HepG2 (cell line): ENCODE results near the gene TRPT1. TPM values are rescaled to one million over a fixed set of nuclear protein-coding genes. Genes with fewer than 3 reads are reported as not detected.
A peak's percentile ranks its signal among the peaks of the same experiment; 100 is the strongest.

ENCODE experiments used
- ADNP ChIP-seq: sonication (generic); formaldehyde crosslinking; IDR thresholded peaks from 2 replicates; pipeline ENCODE4 v1.4.0; 2020; ENCODE audit warnings: missing genetic modification reagents
- IKZF4 ChIP-seq: sonication (generic); formaldehyde crosslinking; IDR thresholded peaks from 2 replicates; pipeline ENCODE4 v1.5.1; 2020; ENCODE audit warnings: borderline replicate concordance, mild to moderate bottlenecking, low read depth, missing genetic modification reagents; ENCODE audit errors: not compliant biosample characterization
- KDM5B ChIP-seq: sonication (generic); formaldehyde crosslinking; IDR thresholded peaks from 2 replicates; pipeline ENCODE4 v1.4.0; 2020; ENCODE audit warnings: missing genetic modification reagents, mild to moderate bottlenecking, borderline replicate concordance
- KLF6 ChIP-seq: IDR thresholded peaks from 2 replicates; pipeline ENCODE4 v1.8.0; 2016; ENCODE audit warnings: missing biosample characterization, missing genetic modification reagents
- NR1H2 ChIP-seq: sonication (generic); formaldehyde crosslinking; IDR thresholded peaks from 2 replicates; pipeline ENCODE4 v1.8.1; 2022; ENCODE audit warnings: low read depth, missing genetic modification reagents, borderline replicate concordance
- PRDM10 ChIP-seq: sonication (generic); formaldehyde crosslinking; IDR thresholded peaks from 2 replicates; pipeline ENCODE4 v1.4.0; 2020; ENCODE audit warnings: low read depth, missing genetic modification reagents
- RBFOX2 ChIP-seq: fragments of 200-400 bp; formaldehyde crosslinking; IDR thresholded peaks from 2 replicates; pipeline ENCODE4 v1.6.1; 2017; ENCODE audit warnings: low read depth, mild to moderate bottlenecking, low read length
- STAT5B ChIP-seq: sonication (generic); formaldehyde crosslinking; IDR thresholded peaks from 2 replicates; pipeline ENCODE4 v1.4.0; 2020; ENCODE audit warnings: missing genetic modification reagents
- TBX3 ChIP-seq: fragments of 450-650 bp; IDR thresholded peaks from 2 replicates; pipeline ENCODE4 v1.6.1; 2017; ENCODE audit warnings: antibody characterized with exemption, mild to moderate bottlenecking, inconsistent platforms, borderline replicate concordance
- TRIM24 ChIP-seq: sonication (generic); formaldehyde crosslinking; IDR thresholded peaks from 2 replicates; pipeline ENCODE4 v1.8.0; 2022; ENCODE audit warnings: mild to moderate bottlenecking, missing genetic modification reagents
- ZNF329 ChIP-seq: sonication (generic); formaldehyde crosslinking; IDR thresholded peaks from 2 replicates; pipeline ENCODE4 v1.9.0; 2021; ENCODE audit warnings: low read depth, mild to moderate bottlenecking, missing genetic modification reagents
- ZNF337 ChIP-seq: sonication (generic); formaldehyde crosslinking; IDR thresholded peaks from 2 replicates; pipeline ENCODE4 v1.5.1; 2020; ENCODE audit warnings: missing genetic modification reagents, low read depth, mild to moderate bottlenecking, borderline replicate concordance
- ZNF350 ChIP-seq: sonication (generic); formaldehyde crosslinking; IDR thresholded peaks from 2 replicates; pipeline ENCODE4 v1.4.0; 2020; ENCODE audit warnings: mild to moderate bottlenecking, low read depth, missing genetic modification reagents, borderline replicate concordance
- ZNF574 ChIP-seq: sonication (generic); formaldehyde crosslinking; IDR thresholded peaks from 2 replicates; pipeline ENCODE4 v1.4.0; 2020; ENCODE audit warnings: missing genetic modification reagents
- ZNF644 ChIP-seq: IDR thresholded peaks from 2 replicates; pipeline ENCODE4 v1.6.1; 2016; ENCODE audit warnings: low read depth
- ZNF761 ChIP-seq: sonication (generic); formaldehyde crosslinking; conservative IDR thresholded peaks from 2 replicates; pipeline ENCODE4 v1.4.0; 2020; ENCODE audit warnings: mild to moderate bottlenecking, missing genetic modification reagents
- ZNF883 ChIP-seq: sonication (generic); formaldehyde crosslinking; IDR thresholded peaks from 2 replicates; pipeline ENCODE4 v1.5.1; 2020; ENCODE audit warnings: mild to moderate bottlenecking, missing genetic modification reagents; ENCODE audit errors: not compliant biosample characterization
- ZSCAN5A ChIP-seq: sonication (generic); formaldehyde crosslinking; IDR thresholded peaks from 2 replicates; pipeline ENCODE4 v1.8.0; 2022; ENCODE audit warnings: mild to moderate bottlenecking, missing genetic modification reagents, borderline replicate concordance
- polyA plus RNA-seq, 8 experiments: library from polyadenylated mRNA; depleted of rRNA in 3 of 8; stranded (reverse) in 7 of 8; unstranded in 1 of 8; fragments of >200 nt; fragmentation: Illumina TruSeq in 4 of 8; extraction: Trizol in 4 of 8; gene quantifications; 2 replicates each; pipeline versions ENCODE4 v1.2.1 to v1.2.3, GENCODE V29; 2011 to 2016; ENCODE audit warnings: low read depth in 4 of 8, missing spikeins in 1 of 8, mixed read lengths in 1 of 8; ENCODE audit not compliant: insufficient read depth in 1 of 8
- total RNA-seq, 5 experiments: library from RNA; depleted of rRNA; stranded (reverse); fragments of >200 nt; fragmentation: Illumina TruSeq; extraction: Trizol; gene quantifications; 2 replicates each; pipeline ENCODE4 v1.2.3, GENCODE V29; 2016; ENCODE audit warnings: low read depth in 1 of 5

The TRPT1 gene
- total and polyA plus RNA-seq, 2 of the 13 experiments (the other 11 are each of a cell fraction or from before 2014, with no cell fraction given): 24.8 to 40.7 TPM

GRCh38 chr11:64185693-64186491 lies 40.1 kb downstream of the TRPT1 start, which contains the start of gene STIP1 (continued):
- TF ChIP-seq ZNF644 (CRISPR knock-in tag) (no peak), STAT5B (0 out of 2 replicates have a peak, but pooled peaks have one; percentile 71), ZNF883 (CRISPR knock-in tag) (no peak), NR1H2 (no peak), PRDM10 (no peak), ZSCAN5A (no peak), ZNF574 (peak; percentile 49; the same call in 1 of the 2 replicates), ADNP (CRISPR knock-in tag) (no peak), ZNF350 (CRISPR knock-in tag) (no peak; the same call in 1 of the 2 replicates), ZNF337 (CRISPR knock-in tag) (no peak), ZNF329 (CRISPR knock-in tag) (no peak), RBFOX2 (no peak), TBX3 (peak; percentile 90; the same call in 1 of the 2 replicates), TRIM24 (no peak), KLF6 (CRISPR knock-in tag) (0 out of 2 replicates have a peak, but pooled peaks have one; percentile 10), IKZF4 (CRISPR knock-in tag) (no peak), ZNF761 (CRISPR knock-in tag) (no peak), KDM5B (CRISPR knock-in tag) (no peak)
